Measurements from ENCODE around the gene SLC4A1.

The SLC4A1 gene

GRCh38 chr17:44198721-44199552, 69.0 kb downstream of the SLC4A1 start (continued):
- no peak for TF ChIP-seq TSHZ2 (CRISPR knock-in tag; IDR thresholded peaks at IDR 0.05)
- no peak for TF ChIP-seq PATZ1 (CRISPR knock-in tag; IDR thresholded peaks at IDR 0.05; ENCODE audit: borderline replicate concordance)

Data from SK-N-SH treated with all-trans-retinoic acid at 6 μM for 48 hours (cell line).